ENCODE results near the gene ERG. TPM values are rescaled to one million over a fixed set of nuclear protein-coding genes. Genes with fewer than 3 reads are reported as not detected.

ERG gene
- total RNA-seq, 1 donor from 2014 or later: 6.8 TPM

GRCh38 chr21:38334866-38335265 lies 163.4 kb downstream of the ERG start:
- H3K27ac Mint-ChIP-seq: no peak overlapping the region
- DNase-seq (ENCODE audit: extremely low spot score, unreplicated experiment): no peak
- no peak for TF ChIP-seq CTCF (conservative IDR thresholded peaks at IDR 0.05)
- H3K27me3 Mint-ChIP-seq: peaks cover 11% of the 10 kb centered on the region
- no peak overlapping the region for H3K4me3 Mint-ChIP-seq
- no peaks in the 10 kb centered on the region for H3K4me1 Mint-ChIP-seq (ENCODE audit: unreplicated experiment)
- no peaks in the 10 kb centered on the region for H3K9me3 Mint-ChIP-seq
- no peaks in the 10 kb centered on the region for H3K36me3 Mint-ChIP-seq

GRCh38 chr21:38333301-38334272 lies 164.7 kb downstream of the ERG start:
- Mint-ChIP-seq H3K36me3 (no peaks in the 10 kb centered on the region), H3K27ac (no peak overlapping the region), H3K4me1 (ENCODE audit: unreplicated experiment) (peaks cover 4% of the 10 kb centered on the region), H3K4me3 (no peak overlapping the region), H3K9me3 (no peaks in the 10 kb centered on the region), H3K27me3 (peaks cover 11% of the 10 kb centered on the region)
- TF ChIP-seq CTCF (conservative IDR thresholded peaks at IDR 0.05): peak; percentile 14
- DNase-seq (ENCODE audit: extremely low spot score, unreplicated experiment): no peak

GRCh38 chr21:38330666-38331065 lies 167.6 kb downstream of the ERG start:
- H3K4me3 Mint-ChIP-seq: no peak overlapping the region
- H3K27ac Mint-ChIP-seq: no peak overlapping the region
- peaks cover 6% of the 10 kb centered on the region for H3K27me3 Mint-ChIP-seq
- H3K36me3 Mint-ChIP-seq: no peaks in the 10 kb centered on the region
- peaks cover 13% of the 10 kb centered on the region for H3K4me1 Mint-ChIP-seq (ENCODE audit: unreplicated experiment)
- H3K9me3 Mint-ChIP-seq: no peaks in the 10 kb centered on the region
- no peak for DNase-seq (ENCODE audit: extremely low spot score, unreplicated experiment)
- no peak for TF ChIP-seq CTCF (conservative IDR thresholded peaks at IDR 0.05)

Other genes with a start within 250 kb of the ERG start
- gene KCNJ15, start 241.5 kb downstream of the ERG start, total RNA-seq (ENCODE audit: low replicate concordance): 3.9 and 4.9 TPM in 2 replicates